Measurements from ENCODE around the gene ZNF837.

DNA sequence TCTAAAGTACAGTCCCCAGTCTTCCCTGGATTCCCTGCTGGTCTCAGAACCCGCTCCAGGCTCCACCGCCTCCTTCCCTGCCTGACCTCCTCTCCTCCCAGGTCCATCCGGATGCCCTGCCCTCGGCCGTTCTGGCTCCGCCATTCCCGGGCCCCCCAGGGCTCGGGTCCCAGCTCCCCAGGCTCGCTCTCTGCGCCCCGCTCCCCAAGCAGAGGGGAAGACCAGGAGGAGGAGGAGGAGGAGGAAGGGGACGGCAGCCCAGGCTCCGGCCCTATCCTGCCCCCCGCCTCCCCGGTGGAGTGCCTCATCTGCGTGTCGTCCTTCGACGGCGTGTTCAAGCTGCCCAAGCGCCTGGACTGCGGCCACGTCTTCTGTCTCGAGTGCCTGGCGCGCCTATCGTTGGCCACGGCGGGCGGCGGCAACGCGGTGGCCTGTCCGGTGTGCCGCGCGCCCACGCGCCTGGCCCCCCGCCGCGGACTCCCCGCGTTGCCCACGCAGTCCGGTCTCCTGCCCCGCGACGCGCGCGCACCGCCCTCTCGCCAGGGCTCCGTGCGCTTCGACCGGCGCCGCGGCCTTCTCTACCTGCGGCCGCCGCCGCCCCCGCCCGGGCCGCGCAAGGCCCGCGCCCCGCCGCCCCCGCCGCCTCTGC, 15.3 kb upstream of the ZNF837 start:
- TF ChIP-seq, protein P1, sequence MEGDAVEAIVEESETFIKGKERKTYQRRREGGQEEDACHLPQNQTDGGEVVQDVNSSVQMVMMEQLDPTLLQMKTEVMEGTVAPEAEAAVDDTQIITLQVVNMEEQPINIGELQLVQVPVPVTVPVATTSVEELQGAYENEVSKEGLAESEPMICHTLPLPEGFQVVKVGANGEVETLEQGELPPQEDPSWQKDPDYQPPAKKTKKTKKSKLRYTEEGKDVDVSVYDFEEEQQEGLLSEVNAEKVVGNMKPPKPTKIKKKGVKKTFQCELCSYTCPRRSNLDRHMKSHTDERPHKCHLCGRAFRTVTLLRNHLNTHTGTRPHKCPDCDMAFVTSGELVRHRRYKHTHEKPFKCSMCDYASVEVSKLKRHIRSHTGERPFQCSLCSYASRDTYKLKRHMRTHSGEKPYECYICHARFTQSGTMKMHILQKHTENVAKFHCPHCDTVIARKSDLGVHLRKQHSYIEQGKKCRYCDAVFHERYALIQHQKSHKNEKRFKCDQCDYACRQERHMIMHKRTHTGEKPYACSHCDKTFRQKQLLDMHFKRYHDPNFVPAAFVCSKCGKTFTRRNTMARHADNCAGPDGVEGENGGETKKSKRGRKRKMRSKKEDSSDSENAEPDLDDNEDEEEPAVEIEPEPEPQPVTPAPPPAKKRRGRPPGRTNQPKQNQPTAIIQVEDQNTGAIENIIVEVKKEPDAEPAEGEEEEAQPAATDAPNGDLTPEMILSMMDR (IDR thresholded peaks at IDR 0.05), result no peak
- TF ChIP-seq POLR2A (IDR thresholded peaks at IDR 0.05) (no peak), EP300 (IDR thresholded peaks at IDR 0.05) (no peak)

All from upper lobe of left lung (tissue), 4 donors.